Mucosa of gallbladder (tissue), 1 donor: ENCODE measurements around the gene F2RL2. TPM values are rescaled to one million over a fixed set of nuclear protein-coding genes. Genes with fewer than 3 reads are reported as not detected.

Experiments used
- DNase-seq: peaks from one replicate; pipeline ENCODE4 v3.0.0-alpha.2; 2020; ENCODE audit warnings: low spot score
- total RNA-seq: library from RNA; stranded (reverse); gene quantifications from one replicate; pipeline ENCODE4 v1.2.1, GENCODE V29; 2021
- donor health status: DM: no; HTN: no; CAD: no.

The F2RL2 gene
- total RNA-seq, 1 donor from 2014 or later: 1.9 TPM

DNA sequence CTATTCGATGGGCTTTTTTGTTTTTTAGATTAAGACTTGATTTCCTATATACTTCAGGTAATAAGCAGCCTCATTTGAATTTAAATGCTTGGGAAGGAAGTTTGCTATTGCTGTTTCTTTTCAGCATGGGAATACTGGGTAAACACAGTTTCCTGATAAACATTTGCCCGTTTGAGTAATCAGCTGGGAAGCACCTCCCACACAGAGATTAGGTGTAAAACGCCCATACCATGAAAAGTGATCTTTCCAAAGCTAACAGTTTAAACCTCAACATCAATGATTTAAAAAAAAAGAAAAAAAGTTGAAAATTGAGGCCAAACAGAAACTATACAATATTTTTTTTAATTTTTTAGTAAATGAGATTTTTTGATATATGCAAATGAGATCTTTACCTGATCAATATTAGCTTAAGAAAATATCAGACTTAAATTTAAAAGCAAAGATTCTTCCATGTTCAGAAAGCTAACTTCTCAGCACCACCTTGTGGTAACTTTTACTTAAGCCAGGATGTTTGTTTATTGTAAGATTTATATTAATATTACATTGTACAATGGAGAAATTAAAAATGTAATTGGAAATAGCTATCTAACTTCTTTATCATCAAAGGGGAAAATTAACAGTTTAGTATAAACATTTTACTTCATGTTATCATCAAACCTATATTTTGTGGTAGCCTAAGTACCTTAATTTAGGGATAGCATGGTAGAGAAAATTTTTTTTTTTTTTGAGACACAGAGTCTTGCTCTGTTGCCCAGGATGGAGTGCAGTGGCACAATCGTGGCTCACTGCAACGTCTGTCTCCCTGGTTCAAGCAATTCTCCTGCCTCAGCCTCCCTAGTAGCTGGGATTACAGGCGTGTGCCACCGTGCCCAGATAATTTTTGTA is 39.8 kb downstream of the F2RL2 start:
- no peak for DNase-seq

DNA sequence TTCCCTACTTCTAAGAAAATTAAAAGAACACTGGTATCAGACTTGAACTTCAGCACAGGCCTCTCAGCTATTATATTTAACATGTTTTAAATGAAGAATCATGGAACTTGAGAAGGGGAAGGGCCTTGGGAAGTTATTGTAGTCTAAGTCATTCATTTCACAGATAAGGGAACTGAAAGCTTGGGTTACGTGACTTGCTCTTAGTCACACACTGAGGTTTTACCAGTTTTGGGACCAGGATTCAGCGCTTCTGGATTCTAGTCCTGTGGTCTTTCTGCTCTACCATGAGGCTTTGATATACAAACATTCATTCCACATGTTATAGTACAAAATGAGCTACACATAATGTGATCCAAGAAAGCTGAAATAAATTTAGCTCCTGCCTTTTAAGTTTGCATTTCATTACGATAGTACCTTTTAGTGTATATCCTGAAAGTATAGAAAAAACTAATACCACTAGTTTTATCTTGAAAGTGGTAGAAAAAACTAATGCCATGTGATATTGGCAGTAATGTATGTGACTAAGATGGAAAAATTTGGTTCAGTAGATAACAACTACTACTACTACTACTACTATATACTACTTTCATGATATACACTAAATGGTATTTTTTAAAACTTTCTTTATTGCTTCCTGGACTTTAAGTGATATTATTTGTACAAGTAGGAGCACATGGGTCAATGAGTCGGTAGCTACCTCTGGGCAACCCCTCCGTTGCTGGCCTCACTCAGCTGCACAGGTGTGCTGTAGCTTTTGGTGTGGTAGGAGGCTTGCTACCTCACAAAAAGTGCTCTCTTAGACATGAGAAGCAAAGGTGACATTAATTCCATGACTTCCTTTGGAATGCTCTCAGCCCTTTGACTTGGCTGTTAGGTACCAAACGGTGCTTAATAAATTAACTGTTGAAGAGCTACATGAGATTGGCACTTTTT is 40.7 kb downstream of the F2RL2 start:
- DNase-seq: no peak

DNA sequence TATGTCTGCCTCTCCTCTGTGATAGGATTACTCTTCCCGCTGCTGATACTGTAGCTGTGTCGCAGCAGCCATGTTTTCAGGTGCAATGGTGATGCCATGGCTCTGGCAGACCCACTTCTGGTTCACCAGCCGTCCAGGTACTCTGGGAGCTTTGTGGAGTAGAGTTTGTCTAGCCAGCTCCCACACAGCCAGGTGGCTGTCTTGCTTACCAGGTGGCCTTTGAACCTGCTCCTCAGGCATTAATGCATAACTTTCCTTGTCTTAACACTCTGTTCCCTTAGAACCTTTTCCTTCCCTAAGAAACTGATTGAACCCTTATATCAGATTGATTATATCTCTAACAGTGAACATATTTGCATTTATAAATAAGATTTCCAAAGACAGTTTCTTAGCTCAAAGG is 42.2 kb downstream of the F2RL2 start:
- DNase-seq: no peak

DNA sequence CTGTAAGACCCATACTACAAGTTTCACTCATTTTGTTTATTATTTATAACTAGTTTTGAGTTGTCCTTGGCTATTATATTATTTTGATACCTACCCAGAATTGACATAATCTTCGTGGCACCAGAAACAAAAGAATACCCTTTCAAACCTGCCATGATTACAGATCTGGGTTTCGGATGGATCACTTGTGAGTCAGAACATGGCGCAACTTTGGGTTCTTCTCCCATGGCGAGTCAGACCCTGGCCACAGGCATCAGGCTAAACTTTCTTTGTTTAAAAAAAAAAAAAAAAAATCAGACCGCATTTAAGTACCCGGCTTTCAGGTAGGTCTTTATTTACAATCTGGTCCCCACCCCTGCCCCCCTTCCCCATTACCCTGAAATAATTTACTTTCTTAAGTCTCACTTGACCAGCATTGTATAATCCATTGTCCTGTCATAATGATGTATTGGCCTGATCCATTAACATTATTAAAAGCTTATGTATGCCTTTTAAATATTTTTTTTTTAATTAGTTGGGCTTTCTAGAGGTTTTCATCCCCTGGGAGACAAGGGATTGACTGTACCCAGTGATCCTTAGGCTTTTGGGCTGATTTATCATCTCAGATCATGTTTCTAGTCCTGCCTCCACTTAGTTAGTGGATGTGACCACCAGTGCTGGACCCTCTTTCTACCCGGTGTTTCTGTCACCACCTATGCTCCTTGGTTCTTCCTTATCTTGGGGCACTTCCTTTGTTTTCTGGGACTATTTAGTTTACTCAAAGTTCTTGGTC is 43.9 kb downstream of the F2RL2 start:
- no peak for DNase-seq

DNA sequence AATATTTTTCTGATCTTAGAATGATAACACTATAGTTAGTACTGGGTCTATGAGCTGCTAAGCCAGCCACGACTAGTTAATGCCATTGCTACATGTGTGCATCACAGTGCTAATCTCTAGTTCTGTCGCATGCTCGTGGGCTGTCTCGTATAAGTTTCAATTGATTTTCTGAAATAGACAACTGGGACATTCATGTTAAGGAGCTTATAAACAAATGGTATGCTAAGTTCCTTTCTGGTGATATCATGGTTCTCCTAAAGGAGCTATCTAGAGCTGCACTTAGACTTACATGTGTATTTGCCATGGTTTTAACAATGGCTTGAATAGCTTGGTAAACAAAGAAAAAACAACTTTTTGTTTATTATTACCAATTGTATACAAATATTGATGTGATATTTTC is 46.2 kb downstream of the F2RL2 start:
- no peak for DNase-seq

DNA sequence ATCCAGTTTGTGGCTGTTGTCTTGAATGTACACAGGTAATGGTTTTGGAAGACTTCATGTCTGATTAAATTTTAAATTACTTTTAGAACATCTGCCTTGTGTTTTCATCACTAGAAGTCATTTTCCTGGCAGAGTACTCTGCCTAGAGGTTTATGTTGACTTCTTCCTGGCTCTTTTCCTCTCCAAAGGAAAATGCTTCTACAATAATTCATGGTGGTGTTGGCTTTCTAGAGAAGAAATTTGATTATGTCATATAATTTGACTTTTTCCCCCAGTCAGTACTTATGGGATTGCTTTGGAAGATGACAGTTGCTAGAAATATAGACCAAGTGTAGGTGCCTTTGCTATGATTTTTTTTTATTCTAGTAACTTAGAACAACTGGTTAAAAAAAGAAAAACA is 46.8 kb downstream of the F2RL2 start:
- DNase-seq: no peak

DNA sequence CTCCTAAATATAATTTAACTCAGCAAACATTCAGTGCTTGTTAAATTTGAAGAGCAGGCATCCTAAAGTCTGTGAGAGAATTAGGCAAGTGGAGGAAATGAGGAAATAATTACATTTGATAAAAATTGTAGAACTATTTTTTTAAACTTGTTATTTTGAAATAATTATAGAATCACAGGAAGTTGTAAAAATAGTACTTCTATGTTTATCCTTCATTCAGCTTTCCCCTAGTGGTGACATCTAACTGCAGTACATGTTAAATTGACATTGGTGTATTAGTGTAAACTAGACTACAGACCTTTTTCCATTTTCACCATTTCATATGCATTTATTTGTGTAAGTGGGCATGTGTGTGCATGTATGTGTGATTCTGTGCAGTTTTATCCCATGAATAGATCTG is 51.6 kb downstream of the F2RL2 start:
- no peak for DNase-seq

DNA sequence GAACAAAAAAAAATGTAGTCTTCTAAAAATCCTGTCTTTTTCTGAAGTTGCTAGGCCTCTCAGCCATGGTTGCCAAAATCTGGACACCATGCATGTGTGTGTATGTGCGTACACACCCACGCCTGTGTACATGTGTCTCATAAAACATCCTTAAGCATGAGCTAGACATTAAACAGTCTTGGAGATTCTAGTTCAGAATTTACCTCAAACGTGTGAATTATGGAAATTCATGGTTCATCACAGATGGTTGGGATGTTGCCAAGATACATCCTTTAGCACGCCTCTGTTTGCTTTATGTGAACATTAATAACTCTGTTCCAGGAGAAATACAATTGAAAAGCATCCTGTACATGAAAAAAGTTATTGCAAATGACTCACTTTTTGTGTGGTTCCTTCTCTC is 53.0 kb downstream of the F2RL2 start:
- no peak for DNase-seq

Other genes with a start within 250 kb of the F2RL2 start
- 119 TPM for gene IQGAP2, start 220.1 kb downstream of the F2RL2 start, total RNA-seq
- 15.1 TPM for gene F2R, start 92.7 kb upstream of the F2RL2 start, total RNA-seq
- 48.9 TPM for gene F2RL1, start 195.6 kb upstream of the F2RL2 start, total RNA-seq
- 0.95 TPM for gene S100Z, start 226.6 kb upstream of the F2RL2 start, total RNA-seq